ENCODE measurements around the gene ZFP62. TPM values are rescaled to one million over a fixed set of nuclear protein-coding genes. Genes with fewer than 3 reads are reported as not detected.

Gene ZFP62
- total RNA-seq = 15.9 TPM
- long read RNA-seq, full-length matches to known transcripts = 12 of 21 reads
- long read RNA-seq, partial matches to known transcripts = 1 of 21 reads
- long read RNA-seq, other reads (novel, unspliced or antisense) = 8 of 21 reads

- peaks cover 9% of the 10 kb centered on the region for H3K36me3 ChIP-seq
- H3K27me3 ChIP-seq (ENCODE audit: low read depth) = peaks cover 3% of the 10 kb centered on the region
- no peaks in the 10 kb centered on the region for H3K9me3 ChIP-seq (replicated peaks)
- peaks cover 23% of the 10 kb centered on the region for H3K4me1 ChIP-seq
- peak; percentile 22 for TF ChIP-seq CTCF (IDR thresholded peaks at IDR 0.05; ENCODE audit: borderline replicate concordance)
- DNase-seq = peak; percentile 91
- H3K27ac ChIP-seq (replicated peaks) = peak within 1 kb of the TSS; percentile 96
- intact Hi-C loops (cut with micrococcal nuclease) = no loop called here
- peak within 1 kb of the TSS; percentile 86 for H3K4me3 ChIP-seq
Measured at GRCh38 chr5:180860887-180861822, at the start of gene ZFP62. Gene ZFP62, minus strand, starts transcription at chr5:180861276. Its CDS starts 57 bp downstream, at chr5:180861219.

- H3K36me3 ChIP-seq = no peaks in the 10 kb centered on the region
- peaks cover 6% of the 10 kb centered on the region for H3K4me1 ChIP-seq
- peaks cover 32% of the 10 kb centered on the region for H3K27me3 ChIP-seq (ENCODE audit: low read depth)
- no peak for TF ChIP-seq CTCF (IDR thresholded peaks at IDR 0.05; ENCODE audit: borderline replicate concordance)
- no peak for DNase-seq
- H3K27ac ChIP-seq (replicated peaks) = no peak overlapping the region
- intact Hi-C loops (cut with micrococcal nuclease) = no loop called here
- H3K9me3 ChIP-seq (replicated peaks) = peaks cover 3% of the 10 kb centered on the region
- no peak overlapping the region for H3K4me3 ChIP-seq
Measured at GRCh38 chr5:180910735-180911134, 49.7 kb upstream of the ZFP62 start.

- H3K4me3 ChIP-seq = no peak overlapping the region
- no peak for TF ChIP-seq CTCF (IDR thresholded peaks at IDR 0.05; ENCODE audit: borderline replicate concordance)
- intact Hi-C loops (cut with micrococcal nuclease) = no loop called here
- no peak for DNase-seq
- peaks cover 6% of the 10 kb centered on the region for H3K4me1 ChIP-seq
- H3K9me3 ChIP-seq (replicated peaks) = peaks cover 4% of the 10 kb centered on the region
- H3K27ac ChIP-seq (replicated peaks) = peak overlapping the region; percentile 50
- H3K27me3 ChIP-seq (ENCODE audit: low read depth) = peaks cover 32% of the 10 kb centered on the region
- no peaks in the 10 kb centered on the region for H3K36me3 ChIP-seq
Measured at GRCh38 chr5:180910182-180910581, 49.1 kb upstream of the ZFP62 start.

GRCh38 chr5:180909782-180910181 lies 48.7 kb upstream of the ZFP62 start:
- Histone ChIP-seq H3K27ac (replicated peaks) (peak overlapping the region; percentile 50), H3K9me3 (replicated peaks) (peaks cover 4% of the 10 kb centered on the region), H3K36me3 (no peaks in the 10 kb centered on the region), H3K4me3 (no peak overlapping the region), H3K27me3 (ENCODE audit: low read depth) (peaks cover 32% of the 10 kb centered on the region), H3K4me1 (peaks cover 6% of the 10 kb centered on the region)
- DNase-seq = no peak
- TF ChIP-seq CTCF (IDR thresholded peaks at IDR 0.05; ENCODE audit: borderline replicate concordance) = no peak
- intact Hi-C loops (cut with micrococcal nuclease) = no loop called here

- H3K27ac ChIP-seq (replicated peaks) = peak overlapping the region; percentile 50
- TF ChIP-seq CTCF (IDR thresholded peaks at IDR 0.05; ENCODE audit: borderline replicate concordance) = no peak
- H3K36me3 ChIP-seq = no peaks in the 10 kb centered on the region
- no peak overlapping the region for H3K4me3 ChIP-seq
- intact Hi-C loops (cut with micrococcal nuclease) = no loop called here
- H3K4me1 ChIP-seq = peaks cover 6% of the 10 kb centered on the region
- H3K9me3 ChIP-seq (replicated peaks) = peaks cover 4% of the 10 kb centered on the region
- H3K27me3 ChIP-seq (ENCODE audit: low read depth) = peaks cover 32% of the 10 kb centered on the region
- DNase-seq = no peak
Measured at GRCh38 chr5:180908998-180909731, 48.1 kb upstream of the ZFP62 start.

Data from left ventricle myocardium inferior (tissue), 1 donor.